Myocyte (in vitro differentiated cells): Measurements from ENCODE around the gene HOXD12. TPM values are rescaled to one million over a fixed set of nuclear protein-coding genes. Genes with fewer than 3 reads are reported as not detected.

Source experiments
- DNase-seq: peaks from one replicate; pipeline ENCODE4 v3.0.0-alpha.2; 2012; ENCODE audit warnings: low read depth
- total RNA-seq: library from RNA; depleted of rRNA; stranded (reverse); fragments of >200 nt; gene quantifications from 2 replicates; pipeline ENCODE4 v1.2.3, GENCODE V29; 2014

HOXD12 gene
- total RNA-seq, 1 donor from 2014 or later = not detected

- DNase-seq = no peak
Measured at GRCh38 chr2:176130957-176131847, 31.6 kb downstream of the HOXD12 start.

DNA sequence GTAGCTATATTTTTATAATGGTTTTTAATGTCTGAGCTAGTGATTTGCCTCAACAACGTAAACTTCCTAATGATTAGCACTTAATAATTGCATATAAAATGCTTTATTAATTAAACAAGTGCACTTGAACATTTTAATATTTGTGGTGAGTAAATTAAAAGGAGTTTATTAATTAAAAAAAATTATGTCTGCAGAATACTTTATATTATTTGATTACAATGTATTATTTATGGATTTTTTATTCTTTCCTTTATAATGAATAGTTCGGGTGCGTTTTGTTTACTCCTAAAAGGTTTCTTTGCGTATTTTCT lies 32.2 kb downstream of the HOXD12 start:
- no peak for DNase-seq

GRCh38 chr2:176132205-176133171 lies 32.9 kb downstream of the HOXD12 start:
- DNase-seq = no peak

GRCh38 chr2:176133389-176133788 lies 33.8 kb downstream of the HOXD12 start:
- DNase-seq = no peak

- DNase-seq = no peak
Measured at GRCh38 chr2:176134035-176134434, 34.4 kb downstream of the HOXD12 start.

DNA sequence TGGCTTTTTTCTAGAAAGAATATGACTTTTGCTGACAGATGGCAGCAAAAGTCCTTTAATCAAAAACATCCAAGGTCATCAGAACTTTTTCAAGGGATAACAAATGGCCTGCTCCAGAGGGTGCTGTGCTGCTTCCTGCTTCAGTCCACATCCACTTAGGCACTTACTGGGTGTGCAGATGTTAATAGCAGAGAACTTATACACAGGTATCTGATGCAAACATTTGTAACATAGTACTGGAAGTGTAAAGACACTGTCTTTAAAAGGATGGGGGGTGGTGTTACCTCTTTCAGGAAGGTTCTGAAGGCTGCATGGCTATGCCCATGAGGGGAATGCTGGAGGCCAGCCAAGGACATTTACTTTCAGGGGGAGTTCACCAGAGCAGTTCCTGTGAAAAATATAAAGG lies 35.4 kb downstream of the HOXD12 start:
- DNase-seq = no peak

- DNase-seq = peak; percentile 27
Measured at GRCh38 chr2:176136374-176137251, 37.0 kb downstream of the HOXD12 start.

GRCh38 chr2:176137252-176137580 lies 37.6 kb downstream of the HOXD12 start:
- DNase-seq = no peak

GRCh38 chr2:176137906-176138305 lies 38.3 kb downstream of the HOXD12 start:
- DNase-seq = no peak

DNA sequence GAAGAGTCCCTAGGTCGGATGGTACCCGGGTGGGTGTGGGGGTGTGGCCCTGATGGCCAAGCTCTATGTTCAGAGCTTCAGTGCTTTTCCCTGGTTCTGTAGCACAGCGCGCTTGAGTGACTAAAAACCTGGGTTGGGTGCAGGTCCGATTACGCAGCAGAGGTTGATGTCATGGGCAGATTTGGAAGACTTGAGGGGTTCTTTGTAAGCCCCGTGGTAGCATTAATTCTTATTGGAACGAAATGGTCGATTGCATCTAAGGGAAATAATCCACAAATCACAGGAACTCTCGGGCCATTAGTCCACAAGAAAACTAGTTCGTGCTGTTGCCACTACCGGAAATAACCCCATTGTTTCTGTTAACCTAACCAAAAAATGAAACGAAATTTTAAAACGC lies 38.9 kb downstream of the HOXD12 start:
- no peak for DNase-seq

GRCh38 chr2:176138923-176139660 lies 39.5 kb downstream of the HOXD12 start:
- DNase-seq = no peak

GRCh38 chr2:176139661-176140512 lies 40.3 kb downstream of the HOXD12 start:
- no peak for DNase-seq

GRCh38 chr2:176140513-176141317 lies 41.1 kb downstream of the HOXD12 start:
- peak; percentile 75 for DNase-seq

DNA sequence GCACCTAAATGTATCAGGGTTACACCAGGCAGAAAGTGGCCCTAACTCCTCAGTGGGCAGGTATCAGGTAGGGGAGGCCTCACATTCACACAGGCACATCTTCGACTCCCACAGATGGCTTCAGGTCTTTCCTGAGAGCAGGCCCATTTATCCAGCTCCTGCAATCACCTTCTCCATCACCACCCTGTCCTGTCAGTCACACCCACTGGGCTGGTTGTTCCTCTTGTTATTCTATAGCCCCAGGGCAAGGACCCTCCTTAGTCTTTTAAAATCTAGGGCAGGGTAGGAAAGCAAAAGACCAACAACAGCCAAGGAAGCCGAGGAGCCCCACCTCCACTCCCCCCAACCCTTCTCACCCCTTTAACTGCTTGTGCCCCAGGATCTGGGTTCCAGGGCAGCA lies 42.7 kb downstream of the HOXD12 start:
- DNase-seq = no peak

GRCh38 chr2:176145085-176145969 lies 45.7 kb downstream of the HOXD12 start:
- DNase-seq = no peak

- DNase-seq = no peak
Measured at GRCh38 chr2:176146101-176146500, 46.5 kb downstream of the HOXD12 start.

DNA sequence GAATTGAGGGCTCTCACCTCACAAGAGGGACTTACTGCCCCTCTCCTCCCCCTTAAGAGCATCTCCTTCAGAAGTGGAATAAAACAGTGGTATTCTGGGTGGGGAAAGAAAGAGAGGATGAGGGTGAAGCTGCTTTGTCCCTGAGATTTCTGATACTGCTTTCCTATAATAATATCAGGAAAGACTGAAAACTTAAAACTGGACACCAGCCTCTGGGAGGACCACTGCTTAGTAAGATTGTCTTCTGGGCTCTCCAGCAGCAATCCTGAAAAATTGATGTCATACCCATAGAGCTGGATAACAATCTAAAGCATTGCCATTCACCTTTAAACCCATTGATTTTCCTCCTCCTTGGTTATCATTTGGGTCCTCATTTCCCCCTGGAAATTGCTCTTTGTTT lies 47.0 kb downstream of the HOXD12 start:
- DNase-seq = no peak
